ENCODE measurements around the gene MYO16. TPM values are rescaled to one million over a fixed set of nuclear protein-coding genes. Genes with fewer than 3 reads are reported as not detected.

MYO16 gene
- total RNA-seq, 1 experiment from 2014 or later: 0.49 TPM

- no peaks in the 10 kb centered on the region for H3K27me3 ChIP-seq (replicated peaks; ENCODE audit: insufficient read depth, low read depth, low read length, poor library complexity)
- no peak for TF ChIP-seq CTCF (conservative IDR thresholded peaks at IDR 0.05; ENCODE audit: low read depth, low read length)
- TF ChIP-seq EZH2 (IDR thresholded peaks at IDR 0.05; ENCODE audit: borderline replicate concordance, low read depth, low read length, poor library complexity, severe bottlenecking): no peak
- peaks cover 10% of the 10 kb centered on the region for H3K9me3 ChIP-seq (ENCODE audit: low read depth, low read length, poor library complexity, severe bottlenecking)
- H3K36me3 ChIP-seq (ENCODE audit: insufficient read depth, low read length, poor library complexity, severe bottlenecking): no peaks in the 10 kb centered on the region
- H3K27ac ChIP-seq (ENCODE audit: low read depth, low read length, poor library complexity, severe bottlenecking): no peak overlapping the region
- no TSS peak for BruUV-seq (replicated peaks)
- no peaks in the 10 kb centered on the region for H3K4me1 ChIP-seq (ENCODE audit: insufficient read depth, low read length, poor library complexity, severe bottlenecking)
- intact Hi-C loops (cut with micrococcal nuclease; ENCODE audit: unreplicated experiment): no loop called here
- no peak for DNase-seq (ENCODE audit: low spot score)
- POLR2A ChIA-PET (ENCODE audit: low non-redundant PET): no interaction called here
- CTCF ChIA-PET: no interaction called here
- no peak overlapping the region for H3K4me3 ChIP-seq (ENCODE audit: low read depth, low read length, poor library complexity, severe bottlenecking)
These were observed 37.8 kb downstream of the MYO16 start for GRCh38 chr13:108667205-108667604.

- Histone ChIP-seq H3K4me3 (ENCODE audit: low read depth, low read length, poor library complexity, severe bottlenecking) (no peak overlapping the region), H3K27me3 (replicated peaks; ENCODE audit: insufficient read depth, low read depth, low read length, poor library complexity) (no peaks in the 10 kb centered on the region), H3K36me3 (ENCODE audit: insufficient read depth, low read length, poor library complexity, severe bottlenecking) (no peaks in the 10 kb centered on the region), H3K4me1 (ENCODE audit: insufficient read depth, low read length, poor library complexity, severe bottlenecking) (no peaks in the 10 kb centered on the region), H3K9me3 (ENCODE audit: low read depth, low read length, poor library complexity, severe bottlenecking) (peaks cover 10% of the 10 kb centered on the region), H3K27ac (ENCODE audit: low read depth, low read length, poor library complexity, severe bottlenecking) (no peak overlapping the region)
- BruUV-seq (replicated peaks): no TSS peak
- ChIA-PET CTCF (no interaction called here), POLR2A (ENCODE audit: low non-redundant PET) (no interaction called here)
- TF ChIP-seq EZH2 (IDR thresholded peaks at IDR 0.05; ENCODE audit: borderline replicate concordance, low read depth, low read length, poor library complexity, severe bottlenecking) (no peak), CTCF (conservative IDR thresholded peaks at IDR 0.05; ENCODE audit: low read depth, low read length) (no peak)
- DNase-seq (ENCODE audit: low spot score): no peak
- intact Hi-C loops (cut with micrococcal nuclease; ENCODE audit: unreplicated experiment): no loop called here
These were observed 40.0 kb downstream of the MYO16 start for GRCh38 chr13:108669381-108669780.

GRCh38 chr13:108674346-108674745 lies 44.9 kb downstream of the MYO16 start:
- no TSS peak for BruUV-seq (replicated peaks)
- CTCF ChIA-PET: no interaction called here
- TF ChIP-seq CTCF (conservative IDR thresholded peaks at IDR 0.05; ENCODE audit: low read depth, low read length) (no peak), EZH2 (IDR thresholded peaks at IDR 0.05; ENCODE audit: borderline replicate concordance, low read depth, low read length, poor library complexity, severe bottlenecking) (no peak)
- Histone ChIP-seq H3K9me3 (ENCODE audit: low read depth, low read length, poor library complexity, severe bottlenecking) (peaks cover 5% of the 10 kb centered on the region), H3K4me3 (ENCODE audit: low read depth, low read length, poor library complexity, severe bottlenecking) (no peak overlapping the region), H3K27me3 (replicated peaks; ENCODE audit: insufficient read depth, low read depth, low read length, poor library complexity) (no peaks in the 10 kb centered on the region), H3K4me1 (ENCODE audit: insufficient read depth, low read length, poor library complexity, severe bottlenecking) (no peaks in the 10 kb centered on the region), H3K27ac (ENCODE audit: low read depth, low read length, poor library complexity, severe bottlenecking) (no peak overlapping the region), H3K36me3 (ENCODE audit: insufficient read depth, low read length, poor library complexity, severe bottlenecking) (no peaks in the 10 kb centered on the region)
- intact Hi-C loops (cut with micrococcal nuclease; ENCODE audit: unreplicated experiment): no loop called here
- DNase-seq (ENCODE audit: low spot score): no peak
- POLR2A ChIA-PET (ENCODE audit: low non-redundant PET): no interaction called here
